GM19324 (cell line): Measurements from ENCODE around the gene APLP2.

Experiments
- ATAC-seq: cut with Tn5 transposase; IDR thresholded peaks from one replicate; pipeline ENCODE4 v1.9.1; 2021; ENCODE audit warnings: mild to moderate bottlenecking, moderate library complexity; ENCODE audit not compliant: unreplicated experiment, low FRiP score

Gene APLP2

DNA sequence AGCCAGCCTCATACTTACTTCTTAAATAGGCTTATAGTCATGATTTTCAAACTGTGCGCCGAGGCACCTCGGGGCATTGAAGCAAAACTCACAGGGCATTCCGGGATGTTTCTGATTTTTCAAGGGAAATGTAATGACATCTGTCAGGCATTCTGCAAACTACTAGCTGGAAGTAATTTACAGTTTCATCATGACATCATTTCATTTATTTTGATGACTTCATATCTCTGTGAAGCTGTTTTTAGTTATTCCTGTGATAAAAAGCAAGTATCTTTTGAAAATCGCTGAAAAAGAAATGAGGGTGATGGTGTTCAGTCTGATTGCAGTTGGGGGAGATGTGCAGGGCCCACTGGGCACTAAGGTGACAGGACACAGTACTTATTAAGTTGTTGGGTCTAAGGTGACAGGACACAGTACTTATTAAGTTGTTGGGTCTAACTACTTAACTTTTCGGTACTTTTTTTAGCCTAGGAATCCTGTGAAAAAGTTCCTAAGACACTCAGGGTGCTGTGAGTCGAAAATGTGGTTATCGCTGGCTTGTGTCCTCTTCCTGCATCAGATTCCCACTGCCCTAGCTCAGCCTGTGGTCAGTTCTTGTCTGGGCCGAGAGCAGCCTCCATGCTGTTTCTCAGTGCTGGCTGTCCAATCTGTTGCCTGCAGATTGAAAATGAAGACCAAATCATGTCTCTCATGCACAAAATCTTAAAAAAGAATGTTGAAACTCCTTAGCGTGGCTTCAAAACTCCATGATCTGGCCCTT is 42.6 kb downstream of the APLP2 start:
- no peak for ATAC-seq

DNA sequence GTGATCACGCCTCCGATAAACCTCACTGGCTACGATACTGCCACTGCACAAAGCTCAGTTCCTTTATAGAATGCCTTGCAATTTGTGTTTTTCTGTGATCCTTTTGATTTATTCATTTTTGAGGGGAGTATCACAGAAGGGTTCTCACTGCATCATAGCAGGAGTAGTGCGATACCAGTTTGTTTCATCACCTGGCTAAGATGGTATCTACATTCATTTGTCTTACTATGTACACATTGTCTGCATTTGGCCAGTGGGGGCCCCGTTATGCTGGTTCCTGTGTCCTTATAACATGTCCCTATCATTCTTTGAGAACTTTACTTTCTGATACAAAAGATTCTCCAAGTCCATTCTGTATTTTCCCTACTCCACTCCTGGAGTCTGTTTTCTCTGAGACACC is 44.6 kb downstream of the APLP2 start:
- no peak for ATAC-seq

DNA sequence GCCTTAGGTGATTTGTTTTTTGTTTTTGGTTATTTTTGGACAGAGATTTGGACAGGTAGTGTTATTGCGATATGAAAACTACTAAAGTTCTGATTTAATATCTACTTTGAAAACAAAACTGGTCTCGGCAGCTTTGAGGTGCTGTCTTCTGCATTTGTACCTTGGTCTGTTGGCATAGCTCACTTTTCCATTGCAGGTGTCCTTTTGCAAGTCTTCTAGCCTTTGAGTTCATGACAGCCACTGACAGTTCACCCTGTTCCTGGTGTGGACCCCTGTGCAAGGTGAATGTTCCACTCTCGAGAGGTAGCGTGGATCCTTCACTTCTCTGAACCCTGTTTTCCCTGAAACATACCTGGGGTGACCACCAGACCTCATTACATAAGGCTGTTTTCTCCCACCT is 45.0 kb downstream of the APLP2 start:
- ATAC-seq = no peak

DNA sequence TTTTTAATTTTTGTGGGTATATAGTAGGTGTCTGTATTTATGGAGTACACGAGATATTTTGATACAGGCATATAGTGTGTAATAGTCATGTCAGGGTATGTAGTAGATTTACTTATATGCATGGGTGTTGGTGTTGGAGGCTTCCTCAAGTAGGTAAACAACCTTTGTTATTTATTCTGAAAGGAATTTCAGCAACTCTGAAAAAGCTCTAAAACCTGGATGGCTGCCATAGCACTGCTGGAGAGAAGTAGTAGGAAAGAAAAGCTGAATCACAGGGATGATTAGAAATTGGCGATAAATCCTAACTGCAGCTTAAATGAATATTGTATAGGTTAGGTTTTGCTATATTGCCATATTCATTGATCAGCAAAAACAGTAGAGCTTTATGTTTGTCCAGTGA is 45.5 kb downstream of the APLP2 start:
- no peak for ATAC-seq

DNA sequence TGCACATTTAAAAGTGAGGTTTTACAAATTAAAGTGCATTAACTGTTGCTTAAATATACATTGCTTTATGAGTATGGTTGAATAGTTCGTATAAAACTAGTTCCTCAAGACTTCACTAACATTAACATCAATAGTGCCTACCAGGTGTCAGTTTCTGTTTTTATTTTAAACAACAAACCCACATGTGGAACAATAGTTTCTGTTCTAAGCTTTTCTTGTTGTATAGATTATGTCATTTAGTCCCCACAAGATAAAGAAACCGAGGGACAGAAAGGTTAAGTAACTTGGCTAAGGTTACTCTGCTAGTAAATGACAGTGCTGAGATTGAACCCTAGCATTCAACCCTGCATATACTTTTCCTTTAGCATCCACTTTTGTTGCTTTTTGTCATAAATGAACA is 48.5 kb downstream of the APLP2 start:
- no peak for ATAC-seq

DNA sequence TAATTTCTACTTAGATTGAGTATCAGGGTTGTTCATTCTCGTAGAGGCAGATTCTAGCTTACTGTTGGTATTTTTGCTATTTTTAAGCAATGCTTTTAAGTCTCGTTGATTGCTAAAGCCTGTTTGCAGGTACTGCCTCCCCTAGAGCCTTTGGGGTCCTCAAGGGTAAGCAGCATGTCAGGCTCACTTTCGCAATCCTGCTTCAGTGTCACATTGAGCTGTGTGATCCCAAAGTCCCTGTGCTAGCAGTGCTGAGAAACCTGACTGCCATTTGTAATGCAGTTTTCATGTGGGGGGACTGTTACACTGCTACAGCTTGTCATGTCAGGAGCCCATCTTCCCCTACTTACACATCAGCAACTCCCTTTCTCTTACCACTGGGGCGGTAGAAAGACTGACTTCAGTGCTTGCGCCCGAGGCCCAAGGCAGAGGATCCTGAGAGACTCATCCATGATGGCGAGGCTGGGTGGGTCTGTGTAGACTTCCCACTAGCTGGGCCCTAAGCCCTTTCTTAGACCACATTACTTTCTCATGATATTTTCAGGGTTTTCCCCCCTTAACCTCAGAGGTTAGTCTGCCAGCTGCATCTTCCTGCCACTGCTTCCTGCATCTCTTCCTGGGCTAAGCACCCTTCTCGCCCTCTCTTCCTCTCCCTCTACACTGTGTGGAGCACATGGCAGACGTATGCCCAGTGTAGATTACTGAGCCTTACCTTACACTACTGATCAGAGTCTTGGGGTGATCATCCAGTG is 49.1 kb downstream of the APLP2 start:
- ATAC-seq = no peak

DNA sequence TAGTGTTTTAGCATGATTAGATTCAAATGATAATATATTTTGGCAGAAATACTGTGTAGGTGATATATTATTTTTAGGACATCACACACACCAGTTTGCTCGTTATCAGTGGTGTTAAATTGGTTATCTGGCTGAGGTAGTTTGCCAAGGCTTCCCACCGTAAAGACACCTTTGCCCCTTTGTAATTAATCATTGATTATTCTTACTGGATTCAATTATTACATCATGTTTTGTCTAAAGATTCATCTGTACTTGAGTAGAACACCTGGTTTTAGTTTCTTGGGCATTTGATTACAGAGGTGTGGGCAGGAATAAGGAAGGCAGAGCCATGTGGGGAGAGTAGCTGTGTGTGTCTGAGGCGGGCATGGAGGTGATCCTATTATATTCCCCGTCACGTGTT is 50.4 kb downstream of the APLP2 start:
- no peak for ATAC-seq

DNA sequence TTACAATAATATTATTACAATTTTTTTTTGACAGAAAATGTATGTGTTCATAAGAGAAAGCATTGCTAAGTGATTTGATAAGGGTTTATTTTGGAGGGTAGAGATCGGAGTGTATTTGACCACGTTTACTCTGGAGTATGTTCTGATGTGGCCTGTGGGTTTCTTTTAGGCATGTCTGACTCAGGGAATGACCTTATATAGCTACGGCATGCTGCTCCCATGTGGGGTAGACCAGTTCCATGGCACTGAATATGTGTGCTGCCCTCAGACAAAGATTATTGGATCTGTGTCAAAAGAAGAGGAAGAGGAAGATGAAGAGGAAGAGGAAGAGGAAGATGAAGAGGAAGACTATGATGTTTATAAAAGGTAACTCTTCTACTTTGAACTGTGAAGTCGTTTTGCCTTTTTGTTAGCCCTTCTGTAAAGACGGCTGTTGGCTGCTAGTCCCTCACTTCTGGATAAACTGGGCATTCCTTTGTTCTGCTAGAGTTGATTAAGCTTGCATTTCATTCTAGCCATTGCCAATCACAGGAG is 51.8 kb downstream of the APLP2 start:
- ATAC-seq = no peak

DNA sequence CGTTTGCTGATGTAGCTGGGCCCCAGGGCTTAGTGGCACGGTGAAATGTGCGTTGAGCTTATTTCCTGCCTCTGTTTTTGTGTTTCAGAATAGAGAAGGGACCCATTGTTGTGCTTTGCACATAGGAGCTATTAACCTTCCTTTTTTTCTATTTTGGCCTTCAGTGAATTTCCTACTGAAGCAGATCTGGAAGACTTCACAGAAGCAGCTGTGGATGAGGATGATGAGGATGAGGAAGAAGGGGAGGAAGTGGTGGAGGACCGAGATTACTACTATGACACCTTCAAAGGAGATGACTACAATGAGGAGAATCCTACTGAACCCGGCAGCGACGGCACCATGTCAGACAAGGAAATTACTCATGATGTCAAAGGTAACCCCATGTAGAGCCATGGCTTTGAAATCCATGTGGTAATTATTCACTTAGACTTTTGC is 52.5 kb downstream of the APLP2 start:
- no peak for ATAC-seq

DNA sequence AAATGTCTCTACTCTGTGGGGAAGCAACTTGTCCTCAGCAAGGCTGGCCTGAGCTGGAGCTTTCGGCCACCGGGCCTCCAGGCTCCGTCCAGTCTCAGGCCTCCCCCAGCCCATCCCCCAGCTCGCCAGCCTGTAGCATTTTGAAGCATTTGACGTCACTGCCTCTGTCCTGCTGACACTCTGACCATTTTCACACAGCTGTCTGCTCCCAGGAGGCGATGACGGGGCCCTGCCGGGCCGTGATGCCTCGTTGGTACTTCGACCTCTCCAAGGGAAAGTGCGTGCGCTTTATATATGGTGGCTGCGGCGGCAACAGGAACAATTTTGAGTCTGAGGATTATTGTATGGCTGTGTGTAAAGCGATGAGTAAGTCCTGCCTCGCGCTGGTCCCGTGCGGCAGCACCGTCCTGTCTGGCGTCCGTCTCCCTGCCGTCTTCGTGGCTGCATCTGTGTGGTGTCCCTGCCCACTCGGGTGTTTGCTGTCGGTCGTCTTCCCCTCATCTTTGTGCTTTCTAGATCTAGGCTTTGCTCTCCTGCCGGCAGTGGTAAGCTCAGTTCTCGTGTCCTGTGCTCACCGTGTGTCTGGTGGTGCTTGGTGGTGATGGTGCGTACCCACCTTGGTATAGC is 53.8 kb downstream of the APLP2 start:
- ATAC-seq = no peak

DNA sequence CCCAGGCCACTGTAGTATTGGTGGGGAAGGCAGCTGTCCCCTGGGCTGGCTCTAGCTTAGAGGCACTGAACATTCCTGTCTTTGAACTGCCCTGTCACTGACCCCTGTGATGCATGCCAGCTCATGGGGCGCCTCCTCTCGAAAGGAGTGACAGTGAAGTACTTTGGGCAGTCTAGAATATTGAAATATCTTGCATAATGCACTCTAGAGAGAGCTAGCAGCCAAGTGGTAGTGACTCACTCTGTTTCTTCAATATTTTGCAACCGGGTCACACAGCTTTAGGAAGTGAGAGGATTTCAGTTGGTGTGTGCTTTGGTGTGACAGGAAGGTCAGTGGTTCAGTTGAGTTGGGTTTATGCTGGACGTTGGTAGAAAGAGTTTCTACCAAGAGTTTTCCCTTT is 54.4 kb downstream of the APLP2 start:
- ATAC-seq = no peak

DNA sequence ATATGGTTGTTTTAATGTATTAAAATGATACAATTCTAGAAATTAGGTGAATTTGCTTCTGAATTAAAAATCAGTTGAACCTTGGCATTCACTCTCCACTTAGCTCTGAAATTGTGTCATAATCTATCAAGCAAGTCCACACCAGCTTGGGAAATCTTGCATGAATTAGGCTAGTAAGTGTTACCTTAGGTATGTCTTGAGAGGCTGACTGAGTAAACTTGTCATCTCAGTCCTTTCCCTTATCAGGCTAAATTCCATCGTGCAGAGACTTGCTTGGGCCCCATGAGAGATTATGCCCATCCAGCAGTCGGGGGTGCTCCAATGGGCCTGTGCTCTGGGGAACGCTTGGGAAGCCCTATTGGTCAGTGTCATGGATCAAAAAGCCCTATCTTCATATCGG is 55.9 kb downstream of the APLP2 start:
- ATAC-seq = no peak

DNA sequence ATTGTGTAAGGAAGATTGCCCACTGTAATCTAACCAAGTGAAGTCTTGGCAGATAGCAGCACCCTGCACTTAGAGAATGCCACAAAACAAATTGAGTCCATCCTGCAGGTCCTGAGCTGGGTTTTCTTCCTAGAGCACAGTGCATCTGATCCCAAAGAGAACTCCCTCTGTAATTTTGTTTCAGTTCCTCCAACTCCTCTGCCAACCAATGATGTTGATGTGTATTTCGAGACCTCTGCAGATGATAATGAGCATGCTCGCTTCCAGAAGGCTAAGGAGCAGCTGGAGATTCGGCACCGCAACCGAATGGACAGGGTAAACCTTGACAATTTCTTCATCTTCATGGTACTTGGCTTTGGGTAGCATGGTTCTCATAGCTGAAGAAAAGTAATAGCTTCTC is 56.8 kb downstream of the APLP2 start:
- no peak for ATAC-seq

DNA sequence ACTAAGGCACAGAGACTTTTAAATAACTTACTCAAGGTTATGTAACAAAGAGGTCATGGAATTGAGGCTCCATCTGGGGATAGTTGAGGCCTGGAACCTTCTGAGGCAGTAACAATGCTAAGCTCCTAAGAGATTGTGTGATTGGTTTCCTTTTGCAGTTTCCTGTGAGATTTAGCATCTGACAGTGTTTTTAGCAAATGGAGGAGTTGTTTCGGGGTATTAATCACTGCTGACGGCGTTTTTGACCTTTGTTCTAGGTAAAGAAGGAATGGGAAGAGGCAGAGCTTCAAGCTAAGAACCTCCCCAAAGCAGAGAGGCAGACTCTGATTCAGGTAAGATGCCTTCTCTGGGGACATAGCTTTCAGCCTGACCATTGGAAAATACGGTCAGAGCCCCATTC is 57.8 kb downstream of the APLP2 start:
- no peak for ATAC-seq

DNA sequence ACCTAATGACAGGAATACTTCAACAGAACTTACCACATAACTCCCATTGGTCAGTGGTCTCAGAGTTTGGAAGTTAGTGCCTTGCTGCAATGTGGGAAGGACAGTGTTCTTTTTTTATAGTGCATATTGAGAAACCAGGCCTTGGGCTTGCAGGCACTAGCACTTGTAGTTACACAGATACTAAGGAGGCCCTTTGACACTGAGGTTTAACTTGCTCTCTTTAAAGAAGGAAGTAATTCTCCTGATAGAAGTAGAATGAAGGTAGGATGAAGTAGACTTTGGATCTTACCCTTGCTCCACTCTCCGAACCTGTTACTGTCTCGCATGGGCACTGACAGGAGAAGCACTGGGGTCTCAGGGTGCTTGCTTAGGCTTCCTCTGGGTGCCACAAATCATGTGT is 58.9 kb downstream of the APLP2 start:
- ATAC-seq = no peak

DNA sequence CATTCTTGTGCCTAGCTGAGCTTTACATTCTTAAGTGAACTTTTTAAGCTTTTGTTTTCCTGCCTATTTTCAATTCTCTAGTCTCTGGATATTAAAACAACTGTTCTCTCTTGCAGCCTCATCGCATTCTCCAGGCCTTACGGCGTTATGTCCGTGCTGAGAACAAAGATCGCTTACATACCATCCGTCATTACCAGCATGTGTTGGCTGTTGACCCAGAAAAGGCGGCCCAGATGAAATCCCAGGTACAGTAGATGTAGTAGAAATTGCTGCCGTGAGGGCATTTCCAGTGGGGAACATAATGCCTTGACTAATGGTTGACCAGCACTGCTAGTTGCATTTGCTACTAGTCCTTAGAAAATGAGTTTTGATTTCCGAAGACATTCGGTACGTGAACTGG is 60.2 kb downstream of the APLP2 start:
- no peak for ATAC-seq

DNA sequence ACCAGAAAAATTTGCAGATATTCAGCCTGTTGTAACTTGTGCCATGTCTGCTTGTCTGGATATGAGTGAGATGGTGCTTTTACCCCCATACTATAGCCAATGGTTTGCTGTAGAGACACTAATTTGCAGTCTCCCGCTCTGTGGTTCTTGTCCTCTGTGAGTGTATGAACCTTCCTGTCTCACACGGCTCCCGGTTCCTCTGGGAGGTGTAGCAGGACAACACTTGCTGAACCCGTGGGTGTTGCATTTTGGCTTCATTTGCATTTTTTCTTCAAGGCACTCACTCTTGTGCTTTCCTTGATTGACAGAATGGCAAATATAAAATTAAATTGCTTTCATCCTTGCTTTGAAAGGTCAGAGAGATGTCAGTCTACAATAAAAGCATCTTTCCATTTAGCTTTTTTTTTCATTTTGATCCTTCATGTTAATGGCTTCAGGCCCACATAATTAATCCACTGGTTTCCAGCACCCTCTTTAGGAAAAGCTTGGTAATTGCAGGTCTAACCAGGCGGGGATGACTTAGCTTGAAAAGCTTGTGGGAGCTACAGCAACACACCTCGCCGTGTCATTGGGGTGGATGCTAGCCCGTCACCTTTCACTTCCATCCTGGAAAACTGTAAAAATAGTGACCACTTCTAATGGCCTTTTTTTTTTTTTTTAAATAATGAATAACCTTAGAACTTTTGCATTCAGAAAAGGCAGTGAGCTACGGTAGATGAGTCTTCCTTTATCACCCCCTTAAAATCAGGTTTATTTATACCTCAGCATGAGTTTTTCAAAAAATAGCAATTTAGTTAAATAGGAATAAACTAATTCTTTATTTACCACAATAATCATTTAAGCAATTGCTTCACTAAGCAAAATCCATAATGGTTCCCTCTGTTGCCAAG is 62.5 kb downstream of the APLP2 start:
- ATAC-seq = no peak

DNA sequence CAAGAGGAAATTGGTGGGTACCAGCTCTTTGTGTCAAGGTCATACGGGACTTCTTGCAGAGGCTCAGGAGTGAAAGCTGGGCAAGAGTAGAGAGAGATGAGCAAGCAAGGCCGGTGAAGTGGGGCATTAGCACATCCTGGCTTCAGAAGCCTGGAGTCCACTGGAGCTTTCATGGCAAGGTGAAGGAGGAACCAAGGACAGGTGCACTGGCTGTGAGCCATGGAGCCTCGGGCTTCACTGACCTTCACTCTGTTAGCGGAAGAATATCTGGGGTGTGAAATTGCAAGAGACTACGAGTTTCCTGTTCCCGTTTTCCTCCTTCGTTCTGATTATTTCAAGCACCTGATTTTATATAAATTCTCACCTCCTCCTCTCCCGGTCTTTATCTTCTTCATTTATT is 64.0 kb downstream of the APLP2 start:
- ATAC-seq = no peak

DNA sequence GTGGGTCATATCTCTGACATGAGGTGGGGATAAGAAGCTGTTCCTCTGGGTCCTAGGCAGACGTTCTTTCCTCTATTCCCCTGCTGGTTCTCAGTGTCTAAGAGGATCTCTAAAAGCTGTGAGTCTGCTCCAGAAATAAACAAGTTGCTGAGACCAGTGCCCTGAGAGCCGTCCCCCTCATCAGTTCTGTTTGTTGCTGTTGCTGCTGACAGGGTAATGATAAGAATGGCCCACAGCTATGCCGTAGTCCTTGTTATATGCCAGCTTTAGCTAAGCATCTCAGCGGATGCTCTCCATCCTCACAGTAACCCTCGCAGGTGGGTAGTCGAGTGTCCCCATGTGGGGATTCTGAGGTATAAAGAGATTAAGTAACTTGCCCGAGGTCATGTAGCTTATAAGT is 66.4 kb downstream of the APLP2 start:
- ATAC-seq = no peak

DNA sequence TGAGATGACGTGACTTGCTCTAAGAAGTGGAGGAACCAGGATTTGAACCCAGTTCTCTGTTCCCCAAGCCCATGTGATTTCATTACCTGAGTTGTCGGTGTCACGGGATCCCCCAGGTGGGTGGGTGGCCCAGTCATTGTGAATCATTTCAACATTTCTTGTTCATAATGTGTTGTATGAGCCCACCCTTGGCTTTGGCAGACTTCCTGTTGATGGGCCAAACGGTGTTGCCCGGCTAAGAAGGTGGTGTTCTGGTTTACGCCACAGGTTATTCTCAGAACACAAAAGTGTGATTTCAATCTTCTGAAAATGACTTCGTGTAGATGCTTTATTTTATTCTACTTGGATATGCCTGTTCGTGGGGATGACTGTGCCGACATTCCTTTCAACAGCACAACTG is 68.3 kb downstream of the APLP2 start:
- no peak for ATAC-seq

DNA sequence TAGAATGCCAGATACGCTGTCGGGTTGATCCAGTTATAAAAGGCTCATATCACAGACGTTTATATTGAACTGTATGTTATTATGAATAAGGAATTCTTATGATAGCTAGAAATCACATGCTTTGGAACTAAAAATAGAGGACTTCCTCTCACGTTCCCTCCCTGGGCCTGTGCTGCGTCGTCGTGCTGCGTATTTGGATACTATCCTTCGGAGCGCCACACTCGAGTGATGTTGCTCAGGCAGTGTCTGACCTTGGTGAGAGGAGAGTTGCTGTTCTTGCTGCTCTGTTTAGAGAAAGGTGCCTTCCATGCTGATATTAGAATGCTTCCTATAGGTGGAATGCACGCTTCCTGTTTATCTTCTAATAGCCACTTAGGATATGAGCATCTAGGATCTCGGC is 69.7 kb downstream of the APLP2 start:
- ATAC-seq = no peak
